Glutamatergic neuron (in vitro differentiated cells): ENCODE results near the gene SENP3. TPM values are rescaled to one million over a fixed set of nuclear protein-coding genes. Genes with fewer than 3 reads are reported as not detected.

Experiments
- DNase-seq: peaks from one replicate; pipeline ENCODE4 v3.0.0; 2022
- H3K27ac Mint-ChIP-seq: one replicate; pipeline ENCODE4 v1.8.0; 2020; ENCODE audit warnings: mild to moderate bottlenecking, mixed read lengths, inconsistent platforms; ENCODE audit not compliant: unreplicated experiment
- H3K27me3 Mint-ChIP-seq: one replicate; pipeline ENCODE4 v1.8.0; 2020; ENCODE audit warnings: mild to moderate bottlenecking, moderate library complexity, mixed read lengths, inconsistent platforms; ENCODE audit not compliant: unreplicated experiment
- H3K36me3 Mint-ChIP-seq: one replicate; pipeline ENCODE4 v1.8.0; 2020; ENCODE audit warnings: mild to moderate bottlenecking, mixed read lengths, inconsistent platforms; ENCODE audit not compliant: unreplicated experiment
- H3K4me1 Mint-ChIP-seq: one replicate; pipeline ENCODE4 v1.8.0; 2020; ENCODE audit warnings: mild to moderate bottlenecking, low read depth, mixed read lengths, inconsistent platforms; ENCODE audit not compliant: unreplicated experiment
- H3K4me3 Mint-ChIP-seq: one replicate; pipeline ENCODE4 v1.8.0; 2020; ENCODE audit warnings: mild to moderate bottlenecking, mixed read lengths, inconsistent platforms; ENCODE audit not compliant: unreplicated experiment
- H3K9me3 Mint-ChIP-seq: one replicate; pipeline ENCODE4 v1.8.0; 2020; ENCODE audit warnings: mild to moderate bottlenecking, moderate library complexity, mixed read lengths, inconsistent platforms; ENCODE audit not compliant: unreplicated experiment
- CTCF ChIP-seq: fragments of 200-600 bp; sonication (generic); IDR thresholded peaks from one replicate; pipeline ENCODE4 v1.5.0; 2021; ENCODE audit not compliant: partially characterized antibody, unreplicated experiment
- total RNA-seq: library from RNA; stranded (reverse); fragmentation: NEBNext Ultra II Directional; extraction: Animal tissue kit (Norgen Biotek cat#: 25700); gene quantifications from one replicate; pipeline ENCODE4 v1.2.1, GENCODE V29; 2021; ENCODE audit not compliant: unreplicated experiment

SENP3 gene
- total RNA-seq, 1 donor from 2014 or later = 66.4 TPM

GRCh38 chr17:7579834-7580603, 18.3 kb downstream of the SENP3 start:
- Mint-ChIP-seq H3K36me3 (peaks cover 4% of the 10 kb centered on the region), H3K4me3 (peak overlapping the region; percentile 68), H3K27ac (no peak overlapping the region), H3K27me3 (peaks cover 13% of the 10 kb centered on the region), H3K9me3 (peaks cover 25% of the 10 kb centered on the region), H3K4me1 (peaks cover 28% of the 10 kb centered on the region)
- no peak for TF ChIP-seq CTCF
- no peak for DNase-seq

GRCh38 chr17:7580604-7581575, 19.2 kb downstream of the SENP3 start:
- TF ChIP-seq CTCF = no peak
- DNase-seq = no peak
- H3K4me3 Mint-ChIP-seq = peak overlapping the region; percentile 66
- peak overlapping the region; percentile 65 for H3K27ac Mint-ChIP-seq
- peaks cover 4% of the 10 kb centered on the region for H3K36me3 Mint-ChIP-seq
- H3K9me3 Mint-ChIP-seq = peaks cover 22% of the 10 kb centered on the region
- peaks cover 14% of the 10 kb centered on the region for H3K27me3 Mint-ChIP-seq
- H3K4me1 Mint-ChIP-seq = peaks cover 25% of the 10 kb centered on the region

GRCh38 chr17:7582396-7583252, 20.9 kb downstream of the SENP3 start:
- no peak for DNase-seq
- H3K36me3 Mint-ChIP-seq = no peaks in the 10 kb centered on the region
- peaks cover 20% of the 10 kb centered on the region for H3K9me3 Mint-ChIP-seq
- H3K27ac Mint-ChIP-seq = peak overlapping the region; percentile 100
- no peak for TF ChIP-seq CTCF
- peaks cover 16% of the 10 kb centered on the region for H3K4me1 Mint-ChIP-seq
- H3K4me3 Mint-ChIP-seq = peak overlapping the region; percentile 99
- peaks cover 14% of the 10 kb centered on the region for H3K27me3 Mint-ChIP-seq

GRCh38 chr17:7583253-7584109, 21.8 kb downstream of the SENP3 start, which contains the start of gene MPDU1:
Gene MPDU1 (plus strand): TSS chr17:7583852. CDS start chr17:7583863, 11 bp downstream.
- peak; percentile 96 for DNase-seq
- H3K4me1 Mint-ChIP-seq = peaks cover 11% of the 10 kb centered on the region
- H3K27me3 Mint-ChIP-seq = peaks cover 14% of the 10 kb centered on the region
- no peak for TF ChIP-seq CTCF
- H3K27ac Mint-ChIP-seq = peak within 1 kb of the TSS; percentile 100
- H3K9me3 Mint-ChIP-seq = peaks cover 21% of the 10 kb centered on the region
- no peaks in the 10 kb centered on the region for H3K36me3 Mint-ChIP-seq
- peak within 1 kb of the TSS; percentile 99 for H3K4me3 Mint-ChIP-seq
